Large intestine (tissue), 3 donors: ENCODE measurements around the gene PSRC1. TPM values are rescaled to one million over a fixed set of nuclear protein-coding genes. Genes with fewer than 3 reads are reported as not detected.
A peak's percentile ranks its signal among the peaks of the same experiment; 100 is the strongest.
"Not testable (repeated sequence)": the region's sequence is repeated elsewhere in the genome, so short reads cannot be mapped to it uniquely, and the experiment has no call there.

Source experiments
- DNase-seq, 2 donors: peaks; one replicate each; pipeline versions ENCODE4 v3.0.0 to v3.0.0-alpha.2; 2013
- H3K27ac ChIP-seq: one replicate; pipeline ENCODE4 v1.5.1; 2013; ENCODE audit warnings: low read length
- H3K27me3 ChIP-seq: 2 replicates; pipeline ENCODE4 v1.6.1; 2013; ENCODE audit warnings: low read length; ENCODE audit not compliant: control insufficient read depth, insufficient read depth
- H3K36me3 ChIP-seq: 2 replicates; pipeline ENCODE4 v1.6.1; 2013; ENCODE audit warnings: low read length; ENCODE audit not compliant: control insufficient read depth, insufficient read depth
- H3K4me1 ChIP-seq: one replicate; pipeline ENCODE4 v1.6.1; 2013; ENCODE audit warnings: low read length; ENCODE audit not compliant: control insufficient read depth, insufficient read depth
- H3K4me3 ChIP-seq: one replicate; pipeline ENCODE4 v1.5.1; 2013; ENCODE audit warnings: low read length
- H3K9me3 ChIP-seq: one replicate; pipeline ENCODE4 v1.6.1; 2013; ENCODE audit warnings: mild to moderate bottlenecking, low read depth, low read length, moderate library complexity; ENCODE audit not compliant: control insufficient read depth
- WGBS: methylation state at CpG from one replicate; pipeline ENCODE4 v1.1.5; 2013; ENCODE audit warnings: low lambda C conversion rate; ENCODE audit not compliant: insufficient coverage; 5-methylcytosine and 5-hydroxymethylcytosine counted together
- polyA plus RNA-seq: library from polyadenylated mRNA; unstranded; fragments of 120-200 nt; gene quantifications from one replicate; pipeline ENCODE4 v1.2.1, GENCODE V29; 2013

The PSRC1 gene
- polyA plus RNA-seq, 1 donor: 12.9 TPM

DNA sequence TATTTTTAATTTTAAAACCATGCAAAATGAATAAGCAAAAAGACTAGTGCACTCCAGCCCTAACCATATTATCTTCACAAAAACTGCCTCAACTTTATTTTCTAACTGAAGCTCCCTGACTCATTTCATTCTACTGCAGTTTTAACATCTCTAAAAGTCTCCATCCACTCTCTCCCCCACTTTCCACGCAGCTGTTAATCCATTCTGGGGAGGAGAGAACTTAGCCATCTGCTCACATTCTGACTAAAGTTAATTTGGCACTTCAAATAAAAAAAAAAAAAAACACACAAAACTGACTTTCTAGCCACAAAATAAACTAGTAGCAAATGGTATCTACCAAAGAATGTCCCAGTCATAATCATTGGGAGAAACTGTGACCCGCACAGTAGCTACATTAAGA, 29.3 kb upstream of the PSRC1 start:
- H3K36me3 ChIP-seq: peaks cover 47% of the 10 kb centered on the region
- no peak overlapping the region for H3K27ac ChIP-seq
- peaks cover 23% of the 10 kb centered on the region for H3K4me1 ChIP-seq
- WGBS: 83% methylated on average over 1 of the region's 2 CpGs
- H3K4me3 ChIP-seq: no peak overlapping the region
- H3K9me3 ChIP-seq: no peaks in the 10 kb centered on the region
- no peak for DNase-seq
- H3K27me3 ChIP-seq: no peaks in the 10 kb centered on the region

- Histone ChIP-seq H3K4me3 (no peak overlapping the region), H3K27ac (peak overlapping the region; percentile 61), H3K4me1 (peaks cover 43% of the 10 kb centered on the region), H3K27me3 (no peaks in the 10 kb centered on the region), H3K9me3 (no peaks in the 10 kb centered on the region), H3K36me3 (peaks cover 26% of the 10 kb centered on the region)
- DNase-seq: peak in 1 of 2 donors; percentile 29
- no CpG with 5 or more reads among the region's 2 CpGs for WGBS
Measured at GRCh38 chr1:109309347-109309746, 26.4 kb upstream of the PSRC1 start.

- WGBS: 0% methylated on average over 1 of the region's 14 CpGs
- DNase-seq: peak; percentile 81 to 87
- H3K4me1 ChIP-seq: peaks cover 43% of the 10 kb centered on the region
- no peak overlapping the region for H3K4me3 ChIP-seq
- H3K27ac ChIP-seq: peak overlapping the region; percentile 84
- no peaks in the 10 kb centered on the region for H3K27me3 ChIP-seq
- H3K9me3 ChIP-seq: no peaks in the 10 kb centered on the region
- peaks cover 12% of the 10 kb centered on the region for H3K36me3 ChIP-seq
Measured at GRCh38 chr1:109307274-109308021, 24.5 kb upstream of the PSRC1 start.

- Histone ChIP-seq H3K4me1 (peaks cover 43% of the 10 kb centered on the region), H3K4me3 (peak within 1 kb of the TSS; percentile 11), H3K9me3 (no peaks in the 10 kb centered on the region), H3K27me3 (no peaks in the 10 kb centered on the region), H3K27ac (peak within 1 kb of the TSS; percentile 84), H3K36me3 (peaks cover 12% of the 10 kb centered on the region)
- DNase-seq: peak; percentile 61 to 85
- WGBS: no CpG with 5 or more reads among the region's 7 CpGs
Measured at GRCh38 chr1:109306832-109307273, 23.9 kb upstream of the PSRC1 start, which contains the start of gene MYBPHL. Gene MYBPHL (minus strand): TSS chr1:109307011. CDS start chr1:109306991, 20 bp downstream.

DNA sequence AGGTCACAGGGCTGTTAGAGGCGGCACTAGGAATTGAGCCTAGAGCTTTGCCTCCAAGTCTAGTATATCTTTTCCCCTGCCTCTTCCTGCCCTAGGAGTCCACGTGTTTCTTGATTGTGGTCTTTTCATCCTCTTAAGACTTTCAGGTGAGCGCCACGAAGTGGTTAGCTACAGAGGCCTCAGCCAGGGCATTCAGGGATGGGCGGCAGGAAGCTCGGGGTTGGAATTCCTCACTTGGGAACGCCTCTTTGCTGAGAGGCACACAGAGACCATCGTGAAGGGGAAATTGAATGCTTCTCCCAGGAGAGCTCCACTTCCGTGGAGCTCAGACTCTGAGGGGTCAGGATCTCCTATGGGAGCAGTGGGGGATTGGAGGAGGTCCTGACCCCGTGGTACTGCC, 23.0 kb upstream of the PSRC1 start:
- not testable (repeated sequence) for H3K4me3 ChIP-seq, H3K36me3 ChIP-seq, H3K27me3 ChIP-seq, H3K9me3 ChIP-seq
- peak overlapping the region; percentile 84 for H3K27ac ChIP-seq
- DNase-seq: peak; percentile 66 to 78
- no CpG with 5 or more reads among the region's 10 CpGs for WGBS
- H3K4me1 ChIP-seq: peaks cover 43% of the 10 kb centered on the region

DNA sequence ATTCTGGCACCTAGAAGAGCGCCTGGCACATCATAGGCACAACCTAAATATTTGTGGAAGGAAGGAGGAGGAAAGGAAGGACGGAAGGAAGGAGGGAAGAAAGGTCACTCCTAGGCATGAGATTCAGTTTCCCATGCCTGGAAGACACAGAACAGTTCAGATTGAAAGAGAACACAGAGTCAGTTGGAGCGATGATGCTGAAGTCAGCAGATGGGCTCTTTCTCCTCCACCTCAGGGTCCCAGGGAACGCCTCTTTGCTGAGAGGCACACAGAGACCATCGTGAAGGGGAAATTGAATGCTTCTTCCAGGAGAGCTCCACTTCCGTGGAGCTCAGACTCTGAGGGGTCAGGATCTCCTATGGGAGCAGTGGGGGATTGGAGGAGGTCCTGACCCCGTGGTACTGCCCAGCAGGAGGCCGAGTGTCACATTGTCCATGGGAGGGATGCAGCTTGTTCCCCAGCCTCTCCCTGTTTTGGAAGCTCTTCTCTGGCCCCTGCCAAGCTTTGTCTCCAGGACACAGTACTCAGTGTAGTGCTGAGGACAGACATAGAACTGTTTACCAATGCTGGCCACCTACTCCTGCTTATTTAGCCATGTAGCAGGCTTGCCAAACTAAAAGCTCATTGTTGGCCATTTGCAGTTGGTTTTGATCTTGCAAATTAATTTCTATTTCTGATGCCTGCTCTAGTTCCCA, 21.4 kb upstream of the PSRC1 start:
- Histone ChIP-seq H3K4me3 (no peak overlapping the region), H3K36me3 (no peaks in the 10 kb centered on the region), H3K4me1 (peaks cover 47% of the 10 kb centered on the region), H3K27ac (no peak overlapping the region), H3K9me3 (no peaks in the 10 kb centered on the region), H3K27me3 (no peaks in the 10 kb centered on the region)
- no peak for DNase-seq
- no CpG with 5 or more reads among the region's 8 CpGs for WGBS

- Histone ChIP-seq H3K36me3 (no peaks in the 10 kb centered on the region), H3K27ac (no peak overlapping the region), H3K4me3 (no peak overlapping the region), H3K27me3 (no peaks in the 10 kb centered on the region), H3K9me3 (no peaks in the 10 kb centered on the region), H3K4me1 (peaks cover 33% of the 10 kb centered on the region)
- DNase-seq: no peak
- WGBS: 100% methylated on average over 2 of the region's 5 CpGs
Measured at GRCh38 chr1:109301874-109302273, 18.9 kb upstream of the PSRC1 start.

GRCh38 chr1:109300650-109301151, 17.8 kb upstream of the PSRC1 start:
- no peaks in the 10 kb centered on the region for H3K27me3 ChIP-seq
- no peaks in the 10 kb centered on the region for H3K36me3 ChIP-seq
- no peak overlapping the region for H3K4me3 ChIP-seq
- peak overlapping the region; percentile 75 for H3K27ac ChIP-seq
- WGBS: no CpG with 5 or more reads among the region's 16 CpGs
- H3K9me3 ChIP-seq: no peaks in the 10 kb centered on the region
- peaks cover 22% of the 10 kb centered on the region for H3K4me1 ChIP-seq
- DNase-seq: peak; percentile 79 to 81

DNA sequence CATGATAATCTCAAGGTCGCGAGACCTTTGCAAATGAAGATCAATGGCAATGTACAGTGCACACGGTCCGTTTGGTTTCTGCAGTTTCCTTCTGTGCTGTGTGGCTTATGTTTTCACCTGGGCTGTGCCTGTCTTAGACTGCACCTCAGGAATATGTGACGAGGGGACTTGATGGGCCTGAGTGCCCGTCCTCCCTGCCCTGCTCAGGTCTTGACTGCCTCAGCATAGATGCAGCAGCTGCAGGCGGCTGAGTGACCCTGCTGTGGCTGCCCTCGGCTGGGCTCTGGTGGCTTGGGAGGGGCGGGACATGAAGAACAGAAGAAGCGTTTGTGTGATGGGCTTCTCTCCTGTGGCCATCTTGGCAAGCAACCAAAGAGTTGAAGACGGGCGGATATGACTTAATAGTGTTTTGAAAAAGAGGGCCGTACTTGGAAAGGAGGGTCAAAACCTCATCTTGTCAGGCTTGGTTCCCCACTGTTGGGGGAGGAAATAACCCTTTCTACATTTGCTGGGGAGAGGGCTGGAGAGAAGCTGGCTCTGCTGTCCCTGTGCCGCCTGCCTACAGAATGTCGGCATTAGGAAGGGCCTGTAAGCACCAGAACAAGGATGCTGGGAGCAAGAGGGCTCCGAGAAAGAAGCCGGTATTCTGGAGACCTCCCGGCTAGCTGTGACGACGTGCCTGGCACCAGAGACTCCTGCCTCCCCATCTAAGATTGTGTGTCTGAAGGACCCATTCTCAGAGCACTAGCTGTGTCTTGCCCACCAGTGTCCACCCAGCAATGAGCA, 16.8 kb upstream of the PSRC1 start:
- peak overlapping the region; percentile 75 for H3K27ac ChIP-seq
- DNase-seq: peak; percentile 37 to 39
- peaks cover 16% of the 10 kb centered on the region for H3K4me1 ChIP-seq
- WGBS: no CpG with 5 or more reads among the region's 20 CpGs
- no peaks in the 10 kb centered on the region for H3K27me3 ChIP-seq
- no peaks in the 10 kb centered on the region for H3K36me3 ChIP-seq
- no peaks in the 10 kb centered on the region for H3K9me3 ChIP-seq
- H3K4me3 ChIP-seq: no peak overlapping the region
